CD14-positive monocyte (primary cell): ENCODE results near the gene DAB2IP. TPM values are rescaled to one million over a fixed set of nuclear protein-coding genes. Genes with fewer than 3 reads are reported as not detected.

ENCODE experiments used
- DNase-seq, 3 donors: peaks; one replicate each; pipeline ENCODE4 v3.0.0-alpha.2; 2011 to 2022
- H2AFZ ChIP-seq: 2 replicates; pipeline ENCODE4 v1.6.0; 2012; ENCODE audit warnings: mild to moderate bottlenecking, low read depth, low read length, inconsistent platforms; ENCODE audit not compliant: insufficient read depth, poor library complexity, severe bottlenecking
- H3K27ac ChIP-seq, 2 donors: 1 replicate in 1 of 2; 2 replicates in 1 of 2; pipeline ENCODE4 v1.5.1; 2012 to 2013; ENCODE audit warnings: low read length in 2 of 2, control low read depth in 1 of 2, inconsistent platforms in 1 of 2, low read depth in 1 of 2, mild to moderate bottlenecking in 1 of 2
- H3K27me3 ChIP-seq, 2 donors: one replicate each; pipeline versions ENCODE4 v1.6.0 to v1.6.1; 2011 to 2013; ENCODE audit warnings: low read length in 2 of 2; ENCODE audit not compliant: control insufficient read depth in 2 of 2, insufficient read depth in 2 of 2
- H3K36me3 ChIP-seq, 2 donors: replicated peaks in 1 of 2; 1 replicate in 1 of 2; 2 replicates in 1 of 2; pipeline versions ENCODE4 v1.5.1 to v1.6.1; 2012 to 2013; ENCODE audit warnings: low read length in 2 of 2, control low read depth in 1 of 2, inconsistent platforms in 1 of 2, mild to moderate bottlenecking in 1 of 2; ENCODE audit not compliant: insufficient read depth in 2 of 2, control insufficient read depth in 1 of 2
- H3K4me1 ChIP-seq, 2 donors: 1 replicate in 1 of 2; 2 replicates in 1 of 2; pipeline versions ENCODE4 v1.5.1 to v1.6.1; 2012 to 2013; ENCODE audit warnings: low read length in 2 of 2, control low read depth in 1 of 2, inconsistent platforms in 1 of 2, mild to moderate bottlenecking in 1 of 2, moderate library complexity in 1 of 2; ENCODE audit not compliant: insufficient read depth in 2 of 2, control insufficient read depth in 1 of 2
- H3K4me2 ChIP-seq: replicated peaks from 2 replicates; pipeline ENCODE3; 2012; ENCODE audit warnings: low read length, moderate library complexity, mild to moderate bottlenecking; ENCODE audit not compliant: poor library complexity, severe bottlenecking; ENCODE audit errors: extremely low read depth
- H3K4me3 ChIP-seq, 3 experiments: fragments of 200-600 bp in 1 of 3; sonication (generic) in 1 of 3; replicated peaks in 1 of 3; 1 replicate in 2 of 3; 2 replicates in 1 of 3; pipeline ENCODE4 v1.5.1; 2011 to 2013; ENCODE audit warnings: low read length in 3 of 3, mild to moderate bottlenecking in 3 of 3, control low read depth in 2 of 3, low read depth in 2 of 3, inconsistent platforms in 1 of 3, moderate library complexity in 1 of 3
- H3K79me2 ChIP-seq: 2 replicates; pipeline ENCODE4 v1.6.0; 2012; ENCODE audit warnings: mild to moderate bottlenecking, control low read depth, inconsistent platforms, low read length, moderate library complexity; ENCODE audit not compliant: insufficient read depth
- H3K9ac ChIP-seq: 2 replicates; pipeline ENCODE4 v1.6.0; 2017; ENCODE audit warnings: low read length, mild to moderate bottlenecking; ENCODE audit not compliant: insufficient read depth, poor library complexity, severe bottlenecking
- H3K9me3 ChIP-seq, 2 donors: replicated peaks in 1 of 2; 1 replicate in 1 of 2; 2 replicates in 1 of 2; pipeline versions ENCODE4 v1.5.1 to v1.6.1; 2012 to 2013; ENCODE audit warnings: low read length in 2 of 2, control low read depth in 1 of 2; ENCODE audit not compliant: control insufficient read depth in 1 of 2, insufficient read depth in 1 of 2
- H4K20me1 ChIP-seq: 2 replicates; pipeline ENCODE4 v1.6.0; 2012; ENCODE audit warnings: mild to moderate bottlenecking, low read length, control low read depth, moderate library complexity; ENCODE audit not compliant: insufficient read depth
- H3K27ac Mint-ChIP-seq, 7 donors: one replicate each; pipeline ENCODE4 v1.8.0; 2020; ENCODE audit warnings: mild to moderate bottlenecking in 7 of 7, mixed read lengths in 7 of 7, moderate library complexity in 6 of 7, inconsistent platforms in 2 of 7
- H3K27me3 Mint-ChIP-seq, 3 donors: one replicate each; pipeline ENCODE4 v1.8.0; 2021 to 2022; ENCODE audit warnings: low read depth in 3 of 3, mild to moderate bottlenecking in 3 of 3, mixed read lengths in 3 of 3, moderate library complexity in 3 of 3, inconsistent platforms in 1 of 3
- H3K36me3 Mint-ChIP-seq, 2 donors: one replicate each; pipeline ENCODE4 v1.8.0; 2020; ENCODE audit warnings: mixed read lengths in 2 of 2, inconsistent platforms in 1 of 2, mild to moderate bottlenecking in 1 of 2
- H3K4me1 Mint-ChIP-seq: one replicate; pipeline ENCODE4 v1.8.0; 2020; ENCODE audit warnings: mild to moderate bottlenecking, mixed read lengths
- H3K4me3 Mint-ChIP-seq, 2 donors: one replicate each; pipeline ENCODE4 v1.8.0; 2020; ENCODE audit warnings: mild to moderate bottlenecking in 2 of 2, mixed read lengths in 2 of 2, moderate library complexity in 1 of 2
- H3K9me3 Mint-ChIP-seq, 7 donors: one replicate each; pipeline ENCODE4 v1.8.0; 2020 to 2022; ENCODE audit warnings: mixed read lengths in 7 of 7, mild to moderate bottlenecking in 6 of 7, moderate library complexity in 6 of 7, inconsistent platforms in 2 of 7
- WGBS: methylation state at CpG from one replicate; pipeline ENCODE4 v1.1.5; 2013; ENCODE audit warnings: missing lambda C conversion rate; ENCODE audit not compliant: insufficient coverage; 5-methylcytosine and 5-hydroxymethylcytosine counted together
- intact Hi-C, 2 donors: fragments of 100-400 bp; cut with micrococcal nuclease; formaldehyde crosslinking; loops; one replicate each; pipeline versions ENCODE4 v1.15.0 to v1.15.1; 2023
- polyA plus RNA-seq, 3 donors: library from polyadenylated mRNA; depleted of rRNA in 1 of 3; unstranded in 2 of 3; stranded (reverse) in 1 of 3; fragments of 300-500 nt in 2 of 3; fragments of >200 nt in 1 of 3; fragmentation: Illumina TruSeq in 2 of 3; gene quantifications; 1 replicate in 2 of 3; 2 replicates in 1 of 3; pipeline ENCODE4 v1.2.3, GENCODE V29; 2012 to 2021
- TF ChIP-seq, protein P1 (sequence below): fragments of 200-600 bp; IDR thresholded peaks from one replicate; pipeline ENCODE4 v1.8.0; 2022; ENCODE audit warnings: antibody characterized with exemption, mild to moderate bottlenecking

DAB2IP gene
- polyA plus RNA-seq, 3 donors, result 0.13 TPM; not detected in 2

- peaks cover 0 to 4% of the 10 kb centered on the region in 2 donors for H3K27me3 ChIP-seq
- no peak overlapping the region for H3K27ac Mint-ChIP-seq
- no peaks in the 10 kb centered on the region for H3K36me3 ChIP-seq
- H3K79me2 ChIP-seq, result no peaks in the 10 kb centered on the region
- H3K4me1 Mint-ChIP-seq, result no peaks in the 10 kb centered on the region
- H2AFZ ChIP-seq, result no peak overlapping the region
- H4K20me1 ChIP-seq, result no peaks in the 10 kb centered on the region
- TF ChIP-seq, protein P1, sequence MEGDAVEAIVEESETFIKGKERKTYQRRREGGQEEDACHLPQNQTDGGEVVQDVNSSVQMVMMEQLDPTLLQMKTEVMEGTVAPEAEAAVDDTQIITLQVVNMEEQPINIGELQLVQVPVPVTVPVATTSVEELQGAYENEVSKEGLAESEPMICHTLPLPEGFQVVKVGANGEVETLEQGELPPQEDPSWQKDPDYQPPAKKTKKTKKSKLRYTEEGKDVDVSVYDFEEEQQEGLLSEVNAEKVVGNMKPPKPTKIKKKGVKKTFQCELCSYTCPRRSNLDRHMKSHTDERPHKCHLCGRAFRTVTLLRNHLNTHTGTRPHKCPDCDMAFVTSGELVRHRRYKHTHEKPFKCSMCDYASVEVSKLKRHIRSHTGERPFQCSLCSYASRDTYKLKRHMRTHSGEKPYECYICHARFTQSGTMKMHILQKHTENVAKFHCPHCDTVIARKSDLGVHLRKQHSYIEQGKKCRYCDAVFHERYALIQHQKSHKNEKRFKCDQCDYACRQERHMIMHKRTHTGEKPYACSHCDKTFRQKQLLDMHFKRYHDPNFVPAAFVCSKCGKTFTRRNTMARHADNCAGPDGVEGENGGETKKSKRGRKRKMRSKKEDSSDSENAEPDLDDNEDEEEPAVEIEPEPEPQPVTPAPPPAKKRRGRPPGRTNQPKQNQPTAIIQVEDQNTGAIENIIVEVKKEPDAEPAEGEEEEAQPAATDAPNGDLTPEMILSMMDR, result no peak
- H3K4me1 ChIP-seq, result no peaks in the 10 kb centered on the region
- H3K9ac ChIP-seq, result no peak overlapping the region
- no peak for DNase-seq
- no peaks in the 10 kb centered on the region for H3K36me3 Mint-ChIP-seq
- H3K4me3 Mint-ChIP-seq, result no peak overlapping the region
- H3K27me3 Mint-ChIP-seq, result peaks cover 10 to 29% (median 13%) of the 10 kb centered on the region in 3 donors
- no peak overlapping the region for H3K4me2 ChIP-seq
- no peaks in the 10 kb centered on the region for H3K9me3 Mint-ChIP-seq
- no peak overlapping the region for H3K27ac ChIP-seq
- intact Hi-C loops, result loop anchor here (5.0 kb wide), 2 partner anchors 131 to 136 kb away; no protein-coding TSS in a partner anchor
- no peaks in the 10 kb centered on the region for H3K9me3 ChIP-seq
- WGBS, result 17% methylated on average over 2 of the region's 5 CpGs
- no peak overlapping the region for H3K4me3 ChIP-seq
Observed at GRCh38 chr9:121682926-121683515, 31.6 kb downstream of the DAB2IP start.

- H3K27ac Mint-ChIP-seq, result no peak overlapping the region
- no peaks in the 10 kb centered on the region for H3K9me3 Mint-ChIP-seq
- Histone ChIP-seq H2AFZ (no peak overlapping the region), H3K36me3 (no peaks in the 10 kb centered on the region), H3K4me2 (no peak overlapping the region), H3K4me3 (no peak overlapping the region), H3K4me1 (no peaks in the 10 kb centered on the region), H4K20me1 (no peaks in the 10 kb centered on the region), H3K79me2 (no peaks in the 10 kb centered on the region), H3K9ac (no peak overlapping the region), H3K9me3 (no peaks in the 10 kb centered on the region), H3K27me3 (peaks cover 0 to 7% of the 10 kb centered on the region in 2 donors), H3K27ac (no peak overlapping the region)
- H3K4me1 Mint-ChIP-seq, result no peaks in the 10 kb centered on the region
- H3K4me3 Mint-ChIP-seq, result no peak overlapping the region
- WGBS, result 89% methylated on average over 1 of the region's 1 CpG
- no peak for DNase-seq
- intact Hi-C loops, result loop anchor here (5.0 kb wide), 2 partner anchors 131 to 136 kb away; no protein-coding TSS in a partner anchor
- TF ChIP-seq, protein P1, result no peak
- H3K36me3 Mint-ChIP-seq, result no peaks in the 10 kb centered on the region
- H3K27me3 Mint-ChIP-seq, result peaks cover 10 to 31% (median 17%) of the 10 kb centered on the region in 3 donors
Observed at GRCh38 chr9:121683652-121684051, 32.2 kb downstream of the DAB2IP start.
